NT2/D1 (cell line): ENCODE measurements around the gene SLC25A2.
"Not testable (repeated sequence)": the region's sequence is repeated elsewhere in the genome, so short reads cannot be mapped to it uniquely, and the experiment has no call there.

ENCODE experiments used
- DNase-seq: peaks from one replicate; pipeline ENCODE4 v3.0.0-alpha.2; 2011; ENCODE audit warnings: low read depth, low spot score
- H3K27me3 ChIP-seq: 2 replicates; pipeline ENCODE4 v1.6.0; 2011; ENCODE audit warnings: mild to moderate bottlenecking; ENCODE audit not compliant: insufficient read length, insufficient read depth
- H3K36me3 ChIP-seq: 2 replicates; pipeline ENCODE4 v1.6.1; 2011; ENCODE audit warnings: mild to moderate bottlenecking, low read length, mixed read lengths; ENCODE audit not compliant: insufficient read depth, insufficient read length
- H3K4me1 ChIP-seq: 2 replicates; pipeline ENCODE4 v1.5.1; 2011; ENCODE audit not compliant: insufficient read depth, insufficient read length
- H3K4me3 ChIP-seq: 2 replicates; pipeline ENCODE4 v1.5.1; 2011; ENCODE audit warnings: low read depth; ENCODE audit not compliant: insufficient read length
- H3K9ac ChIP-seq: 2 replicates; pipeline ENCODE4 v1.6.0; 2011; ENCODE audit warnings: low read depth; ENCODE audit not compliant: insufficient read length
- H3K9me3 ChIP-seq: 2 replicates; pipeline ENCODE4 v1.5.1; 2011; ENCODE audit warnings: mild to moderate bottlenecking, low read length; ENCODE audit not compliant: insufficient read depth
- SUZ12 ChIP-seq: IDR thresholded peaks from 2 replicates; pipeline ENCODE4 v1.6.1; 2011; ENCODE audit not compliant: insufficient read length, insufficient read depth; ENCODE audit errors: extremely low read depth
- YY1 ChIP-seq: IDR thresholded peaks from 2 replicates; pipeline ENCODE4 v1.6.1; 2011; ENCODE audit not compliant: insufficient read length, insufficient read depth
- ZNF274 ChIP-seq: IDR thresholded peaks from 2 replicates; pipeline ENCODE4 v1.6.1; 2011; ENCODE audit warnings: mild to moderate bottlenecking, low read depth, low read length

SLC25A2 gene

GRCh38 chr5:141303756-141304155 is at the start of gene SLC25A2:
TSS of gene SLC25A2 (minus strand) at chr5:141304049. CDS start at chr5:141303865, 184 bp downstream.
- Histone ChIP-seq H3K9ac (no peak within 1 kb of the TSS), H3K36me3 (no peaks in the 10 kb centered on the region), H3K4me3 (no peak within 1 kb of the TSS), H3K27me3 (no peaks in the 10 kb centered on the region), H3K4me1 (no peaks in the 10 kb centered on the region), H3K9me3 (no peaks in the 10 kb centered on the region)
- no peak for DNase-seq
- TF ChIP-seq YY1 (no peak), SUZ12 (no peak), ZNF274 (no peak)

GRCh38 chr5:141351591-141351990 is 47.7 kb upstream of the SLC25A2 start:
- Histone ChIP-seq H3K27me3 (no peaks in the 10 kb centered on the region), H3K4me1 (no peaks in the 10 kb centered on the region), H3K36me3 (no peaks in the 10 kb centered on the region), H3K9ac (no peak overlapping the region), H3K4me3 (no peak overlapping the region), H3K9me3 (peaks cover 45% of the 10 kb centered on the region)
- DNase-seq = no peak
- TF ChIP-seq ZNF274 = no peak
- TF ChIP-seq SUZ12 = no peak
- no peak for TF ChIP-seq YY1

DNA sequence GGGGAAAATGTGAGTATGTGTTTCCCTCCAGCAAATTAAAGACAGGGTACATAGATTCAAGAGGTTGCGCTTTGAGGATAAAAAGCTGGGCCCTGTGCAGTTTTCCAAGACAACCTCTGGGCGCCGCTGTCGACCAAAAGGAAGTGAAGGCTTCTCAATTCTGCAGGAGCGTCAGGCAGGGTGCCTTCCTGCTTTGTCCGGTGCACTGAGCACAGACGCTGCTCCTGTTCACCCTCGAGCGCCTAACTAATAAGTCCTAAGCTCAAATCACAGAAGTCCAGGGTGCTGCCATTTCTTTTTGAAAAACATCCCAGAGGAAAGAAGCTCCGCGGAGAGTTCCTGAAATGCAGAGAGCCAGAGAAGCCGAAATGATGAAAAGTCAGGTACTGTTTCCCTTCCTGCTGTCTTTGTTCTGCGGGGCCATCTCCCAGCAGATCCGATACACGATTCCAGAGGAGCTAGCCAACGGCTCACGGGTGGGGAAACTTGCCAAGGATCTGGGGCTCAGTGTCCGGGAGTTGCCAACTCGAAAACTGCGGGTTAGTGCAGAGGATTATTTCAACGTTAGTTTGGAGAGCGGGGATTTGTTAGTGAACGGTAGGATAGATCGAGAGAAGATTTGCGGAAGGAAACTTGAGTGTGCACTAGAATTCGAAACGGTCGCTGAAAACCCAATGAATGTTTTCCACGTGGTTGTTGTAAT is 46.2 kb upstream of the SLC25A2 start, which contains the start of gene PCDHGB1:
TSS of gene PCDHGB1 (plus strand) at position 183 of the 703 bp plus-strand sequence. CDS start at position 345, 162 bp downstream.
- H3K36me3 ChIP-seq = no peaks in the 10 kb centered on the region
- H3K9ac ChIP-seq = no peak within 1 kb of the TSS
- no peak within 1 kb of the TSS for H3K4me3 ChIP-seq
- TF ChIP-seq ZNF274 = no peak
- TF ChIP-seq SUZ12 = no peak
- no peak for TF ChIP-seq YY1
- H3K27me3 ChIP-seq = no peaks in the 10 kb centered on the region
- peaks cover 34% of the 10 kb centered on the region for H3K9me3 ChIP-seq
- no peak for DNase-seq
- no peaks in the 10 kb centered on the region for H3K4me1 ChIP-seq

DNA sequence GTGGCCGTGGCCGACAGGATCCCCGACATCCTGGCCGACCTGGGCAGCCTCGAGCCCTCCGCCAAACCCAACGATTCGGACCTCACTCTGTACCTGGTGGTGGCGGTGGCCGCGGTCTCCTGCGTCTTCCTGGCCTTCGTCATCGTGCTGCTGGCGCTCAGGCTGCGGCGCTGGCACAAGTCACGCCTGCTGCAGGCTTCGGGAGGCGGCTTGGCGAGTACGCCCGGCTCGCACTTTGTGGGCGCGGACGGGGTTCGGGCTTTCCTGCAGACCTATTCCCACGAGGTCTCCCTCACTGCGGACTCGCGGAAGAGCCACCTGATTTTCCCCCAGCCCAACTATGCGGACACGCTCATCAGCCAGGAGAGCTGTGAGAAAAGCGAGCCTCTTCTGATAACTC is 42.2 kb upstream of the SLC25A2 start:
- H3K4me1 ChIP-seq, H3K27me3 ChIP-seq, DNase-seq, H3K36me3 ChIP-seq, H3K9ac ChIP-seq, H3K4me3 ChIP-seq: not testable (repeated sequence)
- peaks cover 28% of the 10 kb centered on the region for H3K9me3 ChIP-seq

DNA sequence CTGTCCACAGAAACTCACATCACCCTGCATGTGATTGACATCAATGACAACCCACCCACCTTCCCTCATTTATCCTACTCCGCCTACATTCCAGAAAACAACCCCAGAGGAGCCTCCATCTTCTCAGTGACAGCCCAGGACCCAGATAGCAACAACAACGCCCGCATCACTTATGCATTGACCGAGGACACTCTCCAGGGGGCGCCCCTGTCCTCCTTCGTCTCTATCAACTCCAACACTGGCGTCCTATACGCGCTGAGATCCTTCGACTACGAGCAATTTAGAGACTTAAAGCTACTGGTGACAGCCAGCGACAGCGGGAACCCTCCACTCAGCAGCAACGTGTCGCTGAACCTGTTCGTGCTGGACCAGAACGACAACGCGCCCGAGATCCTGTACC is 41.5 kb upstream of the SLC25A2 start:
- no peak for DNase-seq
- Histone ChIP-seq H3K4me1 (no peaks in the 10 kb centered on the region), H3K27me3 (no peaks in the 10 kb centered on the region), H3K36me3 (no peaks in the 10 kb centered on the region), H3K9me3 (peaks cover 24% of the 10 kb centered on the region), H3K4me3 (no peak overlapping the region), H3K9ac (no peak overlapping the region)
- no peak for TF ChIP-seq SUZ12
- no peak for TF ChIP-seq YY1
- TF ChIP-seq ZNF274 = no peak

- Histone ChIP-seq H3K36me3 (no peaks in the 10 kb centered on the region), H3K4me1 (no peaks in the 10 kb centered on the region), H3K27me3 (no peaks in the 10 kb centered on the region), H3K9me3 (peaks cover 37% of the 10 kb centered on the region), H3K9ac (no peak overlapping the region), H3K4me3 (no peak overlapping the region)
- no peak for DNase-seq
- TF ChIP-seq YY1 = no peak
These were observed 40.2 kb upstream of the SLC25A2 start for GRCh38 chr5:141343953-141344463.

- no peak for TF ChIP-seq ZNF274
- TF ChIP-seq YY1 = no peak
- TF ChIP-seq SUZ12 = no peak
- Histone ChIP-seq H3K9me3 (peaks cover 43% of the 10 kb centered on the region), H3K27me3 (no peaks in the 10 kb centered on the region), H3K4me3 (no peak within 1 kb of the TSS), H3K9ac (no peak within 1 kb of the TSS), H3K36me3 (no peaks in the 10 kb centered on the region), H3K4me1 (no peaks in the 10 kb centered on the region)
- no peak for DNase-seq
These were observed 39.5 kb upstream of the SLC25A2 start, which contains the start of gene PCDHGA3 for GRCh38 chr5:141343242-141343952. TSS of gene PCDHGA3 (plus strand) at chr5:141343829. CDS start at chr5:141344034, 205 bp downstream.
